H9 (cell line): ENCODE results near the gene NR2F2. TPM values are rescaled to one million over a fixed set of nuclear protein-coding genes. Genes with fewer than 3 reads are reported as not detected.

Experiments
- DNase-seq: peaks from one replicate; pipeline ENCODE4 v3.0.0-alpha.2; 2017
- H2AFZ ChIP-seq: one replicate; pipeline ENCODE4 v1.6.1; 2013; ENCODE audit warnings: mild to moderate bottlenecking, low read length, control low read depth, moderate library complexity
- H2AK5ac ChIP-seq: 2 replicates; pipeline ENCODE4 v1.6.1; 2013; ENCODE audit warnings: low read length, control low read depth, mixed read lengths; ENCODE audit not compliant: insufficient read length
- H2BK120ac ChIP-seq: one replicate; pipeline ENCODE4 v1.6.1; 2013; ENCODE audit warnings: low read depth, mild to moderate bottlenecking, low read length, control low read depth, inconsistent platforms; ENCODE audit not compliant: poor library complexity, severe bottlenecking
- H2BK12ac ChIP-seq: 2 replicates; pipeline ENCODE4 v1.6.1; 2013; ENCODE audit warnings: low read length, control low read depth, mixed read lengths, low read depth; ENCODE audit not compliant: insufficient read length
- H2BK15ac ChIP-seq: 2 replicates; pipeline ENCODE4 v1.6.1; 2013; ENCODE audit warnings: low read depth, low read length, control low read depth
- H2BK20ac ChIP-seq: one replicate; pipeline ENCODE4 v1.6.1; 2013; ENCODE audit warnings: low read depth, mild to moderate bottlenecking, low read length, control low read depth, inconsistent platforms; ENCODE audit not compliant: poor library complexity, severe bottlenecking
- H2BK5ac ChIP-seq: 2 replicates; pipeline ENCODE4 v1.6.1; 2013; ENCODE audit warnings: low read length, control low read depth, mixed read lengths; ENCODE audit not compliant: insufficient read length
- H3K14ac ChIP-seq: 2 replicates; pipeline ENCODE4 v1.6.1; 2013; ENCODE audit warnings: low read length, control low read depth; ENCODE audit not compliant: insufficient read depth
- H3K18ac ChIP-seq: 2 replicates; pipeline ENCODE4 v1.6.1; 2013; ENCODE audit warnings: low read depth, mild to moderate bottlenecking, mixed read lengths, low read length, control low read depth; ENCODE audit not compliant: insufficient read length
- H3K23ac ChIP-seq: 2 replicates; pipeline ENCODE4 v1.6.1; 2013; ENCODE audit warnings: low read length, control low read depth, mixed read lengths, low read depth; ENCODE audit not compliant: insufficient read length
- H3K23me2 ChIP-seq: 2 replicates; pipeline ENCODE4 v1.6.1; 2013; ENCODE audit warnings: low read depth, mild to moderate bottlenecking, mixed read lengths, low read length, control low read depth; ENCODE audit not compliant: insufficient read length, poor library complexity, severe bottlenecking
- H3K27ac ChIP-seq: 2 replicates; pipeline ENCODE4 v1.5.1; 2013; ENCODE audit warnings: low read length, control low read depth, mixed read lengths, low read depth; ENCODE audit not compliant: insufficient read length
- H3K27me3 ChIP-seq: 2 replicates; pipeline ENCODE4 v1.6.1; 2013; ENCODE audit warnings: low read length, control low read depth, inconsistent platforms; ENCODE audit not compliant: insufficient read depth
- H3K4ac ChIP-seq: 2 replicates; pipeline ENCODE4 v1.6.1; 2013; ENCODE audit warnings: low read depth, mild to moderate bottlenecking, control low read depth, inconsistent platforms, low read length, moderate library complexity
- H3K4me1 ChIP-seq: 2 replicates; pipeline ENCODE4 v1.6.1; 2013; ENCODE audit warnings: low read length, control low read depth, inconsistent platforms; ENCODE audit not compliant: insufficient read depth
- H3K4me2 ChIP-seq: 2 replicates; pipeline ENCODE4 v1.6.1; 2013; ENCODE audit warnings: low read length, control low read depth, mixed read lengths; ENCODE audit not compliant: insufficient read length, insufficient read depth
- H3K56ac ChIP-seq: 2 replicates; pipeline ENCODE4 v1.6.1; 2013; ENCODE audit warnings: low read depth, mild to moderate bottlenecking, mixed read lengths, low read length, control low read depth; ENCODE audit not compliant: insufficient read length
- H3K79me1 ChIP-seq: 2 replicates; pipeline ENCODE4 v1.6.1; 2013; ENCODE audit warnings: low read depth, mild to moderate bottlenecking, moderate library complexity, low read length, control low read depth, inconsistent platforms; ENCODE audit not compliant: insufficient read depth, poor library complexity, severe bottlenecking
- H3K79me2 ChIP-seq: 2 replicates; pipeline ENCODE4 v1.6.1; 2013; ENCODE audit warnings: low read length, control low read depth, inconsistent platforms; ENCODE audit not compliant: insufficient read depth
- H3K9ac ChIP-seq: 2 replicates; pipeline ENCODE4 v1.6.1; 2013; ENCODE audit warnings: low read length, control low read depth, mixed read lengths; ENCODE audit not compliant: insufficient read length; ENCODE audit errors: extremely low read depth
- H3K9me3 ChIP-seq: one replicate; pipeline ENCODE4 v1.6.1; 2013; ENCODE audit warnings: low read depth, low read length, inconsistent platforms; ENCODE audit not compliant: control insufficient read depth
- H3T11ph ChIP-seq: one replicate; pipeline ENCODE4 v1.6.1; 2013; ENCODE audit warnings: mild to moderate bottlenecking, low read length, control low read depth, inconsistent platforms
- H4K20me1 ChIP-seq: one replicate; pipeline ENCODE4 v1.6.1; 2013; ENCODE audit not compliant: control insufficient read depth, insufficient read length, insufficient read depth
- H4K5ac ChIP-seq: 2 replicates; pipeline ENCODE4 v1.6.1; 2013; ENCODE audit warnings: low read depth, mild to moderate bottlenecking, mixed read lengths, low read length, control low read depth; ENCODE audit not compliant: insufficient read length
- H4K8ac ChIP-seq: replicated peaks from 2 replicates; pipeline ENCODE4 v1.6.1; 2013; ENCODE audit warnings: low read length, control low read depth, mixed read lengths, low read depth; ENCODE audit not compliant: insufficient read length
- H4K91ac ChIP-seq: 2 replicates; pipeline ENCODE4 v1.6.1; 2013; ENCODE audit warnings: low read depth, mild to moderate bottlenecking, moderate library complexity, mixed read lengths, low read length, control low read depth; ENCODE audit not compliant: insufficient read length
- H3K27ac Mint-ChIP-seq, 3 experiments: 2 replicates in 2 of 3; 3 replicates in 1 of 3; pipeline ENCODE4 v1.8.0; 2020 to 2021; ENCODE audit warnings: mixed read lengths in 3 of 3, mild to moderate bottlenecking in 1 of 3, moderate library complexity in 1 of 3
- H3K27me3 Mint-ChIP-seq: 2 replicates; pipeline ENCODE4 v1.8.0; 2021; ENCODE audit warnings: low read depth, mild to moderate bottlenecking, moderate library complexity, mixed read lengths
- H3K36me3 Mint-ChIP-seq, 3 experiments: 2 replicates in 2 of 3; 3 replicates in 1 of 3; pipeline ENCODE4 v1.8.0; 2020 to 2021; ENCODE audit warnings: low read depth in 3 of 3, mixed read lengths in 3 of 3; ENCODE audit not compliant: insufficient read depth in 1 of 3
- H3K4me1 Mint-ChIP-seq, 2 experiments: 2 replicates each; pipeline ENCODE4 v1.8.0; 2020; ENCODE audit warnings: mixed read lengths in 2 of 2
- H3K4me3 Mint-ChIP-seq, 2 experiments: 2 replicates in 1 of 2; 3 replicates in 1 of 2; pipeline ENCODE4 v1.8.0; 2020 to 2021; ENCODE audit warnings: mild to moderate bottlenecking in 2 of 2, mixed read lengths in 2 of 2, moderate library complexity in 1 of 2
- H3K9me3 Mint-ChIP-seq, 2 experiments: 2 replicates in 1 of 2; 3 replicates in 1 of 2; pipeline ENCODE4 v1.8.0; 2020; ENCODE audit warnings: mild to moderate bottlenecking in 2 of 2, mixed read lengths in 2 of 2, moderate library complexity in 1 of 2
- CTCF ChIP-seq: fragments of 200-600 bp; sonication (generic); conservative IDR thresholded peaks from 3 replicates; pipeline ENCODE4 v1.8.0; 2021; ENCODE audit warnings: antibody characterized with exemption, mild to moderate bottlenecking
- WGBS: extraction: QIAGEN DNeasy Blood & Tissue Kit; methylation state at CpG from one replicate; pipeline ENCODE4 v1.1.7; 2013; ENCODE audit warnings: missing lambda C conversion rate, low lambda C conversion rate, mixed read lengths; ENCODE audit not compliant: insufficient read length; ENCODE audit errors: extremely low coverage; 5-methylcytosine and 5-hydroxymethylcytosine counted together
- total RNA-seq: library from RNA; stranded (reverse); gene quantifications from 2 replicates; pipeline ENCODE4 v1.2.1, GENCODE V29; 2021

Gene NR2F2
- total RNA-seq, 1 experiment from 2014 or later, result 0.24 TPM

- Histone ChIP-seq H3K14ac (no peak overlapping the region), H3K79me1 (no peaks in the 10 kb centered on the region), H3K9ac (no peak overlapping the region), H3T11ph (no peak overlapping the region), H2BK20ac (no peak overlapping the region), H3K23ac (no peak overlapping the region), H3K9me3 (no peaks in the 10 kb centered on the region), H2BK15ac (no peak overlapping the region), H3K79me2 (no peaks in the 10 kb centered on the region), H3K4me1 (no peaks in the 10 kb centered on the region), H3K4me2 (no peak overlapping the region), H2BK12ac (no peak overlapping the region), H3K23me2 (no peaks in the 10 kb centered on the region), H3K18ac (no peak overlapping the region), H2BK5ac (no peak overlapping the region), H4K5ac (no peak overlapping the region), H4K20me1 (no peaks in the 10 kb centered on the region), H3K56ac (no peak overlapping the region), H3K27me3 (peaks cover 80% of the 10 kb centered on the region), H4K8ac (no peak overlapping the region), H3K27ac (no peak overlapping the region), H2BK120ac (no peak overlapping the region), H2AK5ac (no peak overlapping the region), H3K4ac (no peak overlapping the region), H2AFZ (no peak overlapping the region), H4K91ac (no peak overlapping the region)
- Mint-ChIP-seq H3K4me3 (peak overlapping the region in 1 of 2 experiments; percentile 48; a peak in 1 of 5 replicates), H3K9me3 (peaks cover 2 to 3% of the 10 kb centered on the region in 2 experiments; a peak in 2 of 5 replicates), H3K4me1 (peaks cover 14 to 48% of the 10 kb centered on the region in 2 experiments), H3K36me3 (no peaks in the 10 kb centered on the region; a peak in 1 of 7 replicates), H3K27ac (no peak overlapping the region), H3K27me3 (no peaks in the 10 kb centered on the region; the same call in 1 of the 2 replicates)
- DNase-seq, result no peak
- TF ChIP-seq CTCF, result no peak
- WGBS, result no CpG with 5 or more reads among the region's 19 CpGs
Measured at GRCh38 chr15:96369351-96369750, 38.9 kb downstream of the NR2F2 start.
